GM18858 (cell line): ENCODE results near the gene TAB3.

Experiments used
- ATAC-seq: cut with Tn5 transposase; IDR thresholded peaks from one replicate; pipeline ENCODE4 v1.9.1; 2021; ENCODE audit not compliant: unreplicated experiment

TAB3 gene

DNA sequence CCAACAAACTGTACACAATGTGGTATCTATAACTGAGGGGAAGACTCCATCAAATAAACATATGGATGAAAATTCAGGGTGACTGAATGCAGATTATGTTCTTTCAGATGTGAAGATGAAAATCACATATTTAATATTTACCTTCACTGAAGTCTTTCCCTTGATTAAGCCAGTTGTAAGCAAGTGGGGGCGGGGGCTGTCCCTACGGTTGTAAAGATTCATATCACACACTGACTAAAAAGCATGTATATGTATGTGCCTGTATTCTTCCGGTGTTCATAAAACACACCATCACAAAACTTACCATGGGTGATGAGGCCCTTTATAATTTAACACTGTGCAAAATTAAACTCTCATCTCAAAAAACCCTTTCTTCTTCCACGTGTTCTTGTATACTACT, 1.3 kb downstream of the TAB3 start:
- no peak for ATAC-seq

DNA sequence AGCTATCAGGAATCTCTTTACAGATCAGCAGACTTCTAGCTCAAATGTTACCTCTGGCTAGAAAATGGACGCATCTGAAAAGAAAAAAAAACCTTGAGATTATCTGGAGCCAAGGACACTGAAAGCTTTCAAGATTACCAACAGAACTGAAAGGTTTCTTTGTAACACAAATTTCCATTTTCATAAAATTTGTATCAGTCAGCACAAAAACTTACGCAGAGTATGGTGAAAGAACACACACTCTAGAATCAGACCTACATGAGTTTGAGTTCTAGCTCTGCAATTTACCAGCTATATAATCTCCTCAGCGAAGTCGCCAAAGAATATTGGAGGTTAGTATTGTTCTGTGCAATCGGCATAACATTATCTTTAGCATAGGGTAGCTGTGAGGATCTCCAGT, 1.8 kb downstream of the TAB3 start:
- no peak for ATAC-seq

DNA sequence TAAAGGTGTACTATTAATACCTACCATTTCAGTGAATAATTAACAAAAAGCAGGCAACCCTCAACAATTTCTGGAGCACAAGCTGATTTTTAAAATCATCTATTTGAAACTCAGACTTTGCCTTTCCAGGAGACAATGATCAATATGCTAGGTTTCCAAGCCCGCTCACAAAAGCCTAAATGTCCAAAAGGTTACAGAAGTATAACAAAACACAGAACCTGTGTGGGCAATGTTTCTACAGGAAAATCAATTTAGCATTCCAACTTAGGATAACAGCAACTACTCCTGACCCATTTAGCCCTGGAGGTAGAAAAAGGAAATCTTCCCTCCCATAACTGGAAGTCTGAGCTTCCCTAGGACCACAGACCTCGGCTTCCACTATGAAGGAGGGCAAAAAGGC, 3.9 kb downstream of the TAB3 start:
- no peak for ATAC-seq

DNA sequence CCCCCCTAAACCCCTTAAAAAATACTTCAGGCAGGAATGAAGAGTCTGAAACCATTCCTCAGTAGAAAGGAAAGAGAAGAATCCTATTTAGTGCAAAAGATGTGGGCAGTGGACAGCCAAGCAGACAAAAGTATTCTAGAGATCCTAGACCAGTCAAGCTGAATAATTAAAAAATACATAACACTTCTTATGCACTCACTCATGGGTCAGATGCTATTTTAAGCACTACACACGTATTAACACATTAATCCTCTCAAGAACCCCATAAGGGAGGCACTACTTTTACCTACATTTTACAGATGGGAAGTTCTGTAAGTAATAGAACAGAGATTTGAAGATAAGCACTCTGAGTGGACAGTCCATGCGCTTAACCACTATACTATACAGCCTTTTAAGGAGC, 5.9 kb downstream of the TAB3 start:
- ATAC-seq, result no peak

DNA sequence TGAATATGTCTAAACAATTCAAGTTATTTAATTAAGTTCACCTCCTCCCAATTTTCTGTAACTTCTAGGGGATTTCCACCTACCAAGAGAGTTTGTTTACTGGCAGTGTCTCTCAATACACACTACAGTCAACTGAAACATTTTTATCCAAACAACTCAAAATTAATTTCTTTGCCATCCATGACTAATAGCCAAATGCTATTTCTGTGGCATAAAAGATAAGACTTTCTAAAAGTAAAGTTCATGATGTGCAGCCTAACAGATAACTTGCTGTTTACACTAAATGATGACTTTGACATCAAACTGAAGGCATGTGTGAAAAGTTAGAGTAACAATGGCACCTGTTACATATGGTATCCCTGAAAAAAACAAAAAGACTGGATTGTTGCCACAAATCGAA, 7.3 kb downstream of the TAB3 start:
- ATAC-seq, result no peak

DNA sequence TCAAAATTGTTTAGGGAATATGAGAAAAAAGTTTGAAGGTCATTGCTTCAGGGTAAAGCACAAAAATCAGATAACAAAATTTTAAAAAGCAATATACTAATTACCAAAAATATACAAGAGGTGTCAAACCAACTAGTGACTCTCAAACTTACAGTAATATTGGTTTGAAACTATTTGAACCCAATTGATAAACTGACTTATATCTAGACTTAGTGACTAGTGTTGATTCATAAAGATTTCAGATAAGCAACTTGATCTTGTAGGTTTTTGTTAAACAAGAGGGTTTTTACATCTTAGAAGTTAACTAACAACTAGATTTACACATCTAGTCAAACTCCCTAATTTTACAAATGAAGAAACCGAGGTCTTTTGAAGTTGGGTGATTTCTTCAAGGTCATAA, 7.7 kb downstream of the TAB3 start:
- no peak for ATAC-seq

DNA sequence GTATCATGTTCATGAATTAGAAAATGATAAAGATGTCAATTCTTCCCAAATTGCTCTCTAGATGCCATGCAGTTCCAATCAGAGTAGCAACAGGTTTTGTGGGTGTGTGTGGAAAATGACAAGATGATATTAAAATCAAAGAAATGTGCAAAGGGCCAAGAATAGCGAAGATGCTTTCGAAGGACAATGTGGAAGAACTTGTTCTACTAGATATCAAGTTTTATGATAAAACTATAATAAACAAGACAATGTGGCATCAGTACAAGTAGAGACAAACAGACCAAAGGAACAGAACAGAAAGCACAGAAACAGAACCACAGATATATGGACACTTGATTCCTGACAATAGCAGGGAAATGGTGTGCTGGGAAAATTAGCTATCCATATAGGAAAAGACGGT, 9.0 kb downstream of the TAB3 start:
- ATAC-seq, result no peak

DNA sequence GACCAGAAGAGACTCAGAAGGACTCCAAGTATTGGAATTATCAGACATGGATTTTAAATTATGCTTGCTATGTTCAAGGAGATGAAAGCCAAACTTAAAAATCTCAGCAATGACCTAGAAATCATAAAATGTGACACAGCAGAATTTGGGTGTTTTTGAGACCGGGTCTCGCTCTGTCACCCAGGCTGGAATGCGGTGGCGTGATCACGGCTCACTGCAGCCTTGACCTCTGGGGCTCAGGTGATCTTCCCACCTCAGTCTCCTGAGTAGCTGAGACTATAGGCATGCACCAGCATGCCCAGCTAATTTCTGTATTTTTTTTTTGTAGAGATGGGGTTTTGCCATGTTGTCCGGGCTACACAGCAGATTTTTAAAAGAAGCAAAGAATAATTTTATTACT, 12.7 kb downstream of the TAB3 start:
- ATAC-seq, result no peak

DNA sequence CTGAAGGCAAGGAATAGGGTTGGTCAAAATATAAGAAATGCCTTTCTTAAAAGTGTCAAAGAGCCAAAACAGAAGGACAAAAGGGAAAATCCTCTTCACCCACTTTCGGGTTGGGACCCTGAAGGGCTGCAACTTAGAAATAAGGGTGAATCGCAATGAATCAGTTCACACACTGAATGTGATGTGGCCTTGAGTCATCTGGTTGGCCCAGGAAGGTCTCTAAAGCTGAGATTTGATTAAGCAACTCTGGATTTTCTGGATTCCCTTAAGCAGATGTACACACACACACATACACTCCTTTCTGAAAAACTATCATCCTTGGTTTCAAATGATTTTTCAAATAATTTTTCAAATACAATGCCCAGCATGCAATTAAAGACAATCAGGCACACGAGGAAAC, 13.1 kb downstream of the TAB3 start:
- no peak for ATAC-seq

DNA sequence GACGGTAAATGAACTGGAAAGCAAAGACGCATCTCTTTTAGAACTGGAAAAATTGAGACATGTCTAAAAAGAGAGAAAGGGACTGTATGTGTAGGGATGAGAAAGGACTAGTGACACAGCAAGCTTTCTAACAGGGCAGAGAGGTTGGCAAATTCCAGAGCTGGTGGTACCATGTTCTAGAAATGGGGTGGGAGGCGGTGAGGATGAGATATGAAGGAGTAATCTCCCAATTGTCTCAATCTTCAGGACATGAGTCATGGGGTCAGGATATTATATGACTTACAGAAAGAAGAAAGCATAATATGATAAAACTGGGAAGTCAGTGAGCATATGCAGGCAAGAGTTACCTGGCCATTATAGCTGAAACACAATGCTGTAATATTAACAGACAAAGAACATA, 14.2 kb downstream of the TAB3 start:
- ATAC-seq, result no peak

DNA sequence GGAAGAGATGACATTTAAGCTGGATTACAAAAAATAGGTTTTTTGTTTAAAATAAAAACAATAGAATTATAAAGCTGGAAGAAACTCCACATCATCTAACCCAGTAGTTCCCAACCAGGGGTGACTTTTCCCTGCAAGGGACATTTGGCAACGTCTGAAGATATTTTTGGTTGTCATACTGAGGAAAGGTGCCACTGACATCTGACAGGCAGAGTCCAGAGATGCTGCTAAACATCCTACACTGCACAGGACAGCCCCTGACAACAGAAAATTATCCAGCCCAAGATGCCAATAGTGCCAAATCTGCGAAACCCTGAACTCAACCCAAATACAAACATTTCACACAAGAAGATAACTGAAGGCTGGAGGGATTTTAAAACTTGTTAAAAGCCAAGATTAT, 18.5 kb downstream of the TAB3 start:
- ATAC-seq, result no peak

DNA sequence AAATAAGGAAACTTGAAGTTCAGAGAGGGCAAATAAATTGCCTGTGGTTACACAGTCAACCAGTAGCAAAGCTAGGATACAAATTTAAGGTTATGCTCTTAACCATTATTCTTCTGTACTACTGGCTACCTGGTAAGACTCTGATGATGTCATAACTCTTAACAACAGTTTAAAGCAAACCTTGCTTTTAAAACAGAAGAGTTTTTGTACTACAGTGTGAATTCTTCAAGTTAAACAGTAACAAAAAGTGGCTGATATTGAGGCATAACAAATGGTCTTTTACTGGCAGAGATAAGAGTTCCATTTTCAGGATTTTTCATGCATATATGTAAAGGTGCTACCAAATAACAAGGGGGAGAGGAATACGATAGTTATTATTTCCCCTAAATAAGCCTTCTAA, 23.4 kb downstream of the TAB3 start:
- no peak for ATAC-seq

DNA sequence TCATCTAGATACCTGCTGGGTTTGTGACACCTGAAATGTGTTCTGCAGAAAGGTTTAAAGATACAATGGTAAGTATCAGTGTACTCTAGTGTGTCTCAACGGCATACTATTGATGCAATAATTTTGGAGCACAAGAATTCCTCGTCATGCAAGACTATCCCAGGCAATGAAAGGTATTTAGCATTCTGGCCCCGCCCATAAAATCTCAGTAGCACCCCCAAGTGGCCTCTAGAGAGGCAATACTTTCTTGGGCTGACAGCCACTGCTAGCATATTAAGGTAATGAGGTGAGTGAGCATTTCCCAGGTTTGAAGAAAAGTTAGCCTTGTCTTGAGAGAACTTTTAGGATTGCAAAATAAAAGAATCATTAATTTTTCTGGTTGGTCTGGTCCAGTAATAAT, 24.0 kb downstream of the TAB3 start:
- ATAC-seq, result no peak

DNA sequence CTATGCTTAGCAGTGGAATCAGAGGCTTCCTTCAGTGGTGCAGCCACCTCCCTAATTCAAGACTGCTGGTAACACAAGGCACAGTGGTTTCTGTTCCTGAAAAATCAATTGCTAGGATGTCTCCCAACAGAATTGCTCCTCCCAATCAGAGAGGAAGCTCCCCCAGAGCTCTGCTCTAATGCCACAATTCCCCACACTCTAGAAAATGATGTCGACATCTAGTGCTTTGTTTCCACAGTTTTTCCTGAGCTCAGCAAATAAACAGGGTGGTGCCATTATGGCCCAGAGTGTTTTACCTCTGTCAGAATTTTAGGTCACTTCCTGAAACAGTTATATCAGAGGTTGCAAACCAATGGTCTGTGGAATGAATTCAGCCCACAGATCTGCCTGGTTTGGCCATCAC, 24.7 kb downstream of the TAB3 start:
- ATAC-seq, result no peak

DNA sequence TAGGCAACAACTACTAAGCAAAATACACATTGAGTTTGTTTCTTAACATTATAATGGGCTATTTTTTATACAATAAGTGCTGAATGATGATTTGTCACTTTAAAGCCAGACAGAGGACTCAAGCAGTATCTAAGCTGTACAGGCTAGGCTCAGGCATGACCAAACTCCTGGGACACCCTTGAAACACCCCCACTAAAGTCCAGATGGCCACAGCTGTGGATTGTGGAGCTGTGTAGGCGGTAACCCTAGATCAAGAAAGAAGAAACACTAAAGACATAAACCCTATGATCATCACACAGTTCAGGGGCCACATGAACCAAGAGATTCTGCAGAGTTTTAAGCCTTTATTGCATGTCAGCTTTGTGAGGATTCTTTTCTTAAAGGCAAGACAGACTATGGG, 25.1 kb downstream of the TAB3 start:
- ATAC-seq, result no peak

DNA sequence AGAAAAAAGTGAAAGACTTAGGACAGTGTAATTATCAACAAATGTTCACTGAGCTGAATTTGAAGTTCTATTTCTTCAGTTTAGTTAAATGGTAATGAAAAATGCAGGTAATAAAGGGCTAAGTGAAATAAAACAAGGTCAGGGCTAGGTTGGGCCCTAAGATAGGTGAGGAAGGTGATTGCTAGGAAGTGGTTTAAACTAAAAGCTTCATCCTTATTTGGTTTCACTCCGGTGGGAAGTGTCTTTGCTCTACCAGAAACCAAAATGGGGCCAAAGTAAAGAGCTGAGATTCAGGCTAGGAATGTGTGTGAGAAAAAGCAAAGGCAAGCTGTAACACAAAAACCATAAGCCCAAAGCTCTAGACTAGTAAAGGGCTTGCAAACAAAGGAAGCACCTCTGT, 31.0 kb downstream of the TAB3 start:
- no peak for ATAC-seq

DNA sequence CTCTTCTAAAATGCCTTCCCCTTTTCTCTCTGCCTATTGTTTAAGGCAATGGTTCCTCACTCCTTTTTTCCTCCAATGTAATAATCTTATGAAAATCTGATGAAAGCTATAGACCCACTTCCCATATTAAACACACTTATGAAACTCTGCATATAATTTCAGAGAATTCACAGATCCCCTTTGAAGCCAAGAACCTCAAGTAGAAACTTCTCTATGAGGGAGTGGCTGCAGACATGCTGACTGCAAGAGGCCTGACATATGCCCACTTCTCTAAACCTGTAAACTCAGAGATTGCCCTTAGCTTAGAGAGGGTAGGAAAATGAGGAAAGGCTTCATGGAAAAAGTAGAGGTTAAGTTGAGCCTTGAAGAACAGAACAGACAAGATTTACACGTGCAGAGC, 37.6 kb downstream of the TAB3 start:
- ATAC-seq, result no peak

DNA sequence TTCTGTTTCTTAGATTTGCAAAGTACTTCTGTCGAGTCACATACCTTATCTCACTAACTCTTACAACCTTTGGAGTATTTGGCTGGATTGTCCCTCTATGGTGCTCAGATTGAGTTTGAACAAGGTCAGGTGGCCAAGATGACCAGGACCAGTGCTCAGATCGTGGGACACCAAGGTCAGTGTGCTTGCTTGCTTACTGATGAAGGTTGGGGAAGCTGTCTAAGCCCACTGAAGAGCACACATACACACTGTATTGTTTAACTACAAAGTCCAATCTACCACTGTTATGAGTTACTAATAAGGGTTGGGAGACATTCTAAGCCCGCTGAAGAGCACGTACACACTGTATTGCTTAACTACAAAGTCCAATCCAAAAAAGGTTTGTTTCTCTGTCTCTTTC, 53.7 kb downstream of the TAB3 start:
- no peak for ATAC-seq

DNA sequence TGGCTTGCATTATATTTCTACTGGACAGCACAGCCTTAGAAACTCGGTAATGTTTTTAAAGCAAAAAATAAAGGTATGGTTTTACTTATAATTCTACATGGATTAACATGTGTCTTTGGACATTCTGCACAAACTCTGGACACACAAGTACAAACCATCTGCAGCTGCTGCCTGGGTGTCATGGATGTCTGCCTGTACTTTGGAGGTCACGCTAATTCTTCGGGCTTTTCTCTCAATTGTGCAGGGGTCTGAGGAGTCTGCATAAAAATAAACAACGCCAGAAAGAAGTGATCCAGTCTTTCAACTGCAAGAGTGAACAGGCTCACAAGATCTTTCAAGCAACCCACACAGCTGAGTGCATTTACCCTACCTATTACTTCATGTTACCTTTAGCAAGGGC, 55.2 kb downstream of the TAB3 start:
- no peak for ATAC-seq

DNA sequence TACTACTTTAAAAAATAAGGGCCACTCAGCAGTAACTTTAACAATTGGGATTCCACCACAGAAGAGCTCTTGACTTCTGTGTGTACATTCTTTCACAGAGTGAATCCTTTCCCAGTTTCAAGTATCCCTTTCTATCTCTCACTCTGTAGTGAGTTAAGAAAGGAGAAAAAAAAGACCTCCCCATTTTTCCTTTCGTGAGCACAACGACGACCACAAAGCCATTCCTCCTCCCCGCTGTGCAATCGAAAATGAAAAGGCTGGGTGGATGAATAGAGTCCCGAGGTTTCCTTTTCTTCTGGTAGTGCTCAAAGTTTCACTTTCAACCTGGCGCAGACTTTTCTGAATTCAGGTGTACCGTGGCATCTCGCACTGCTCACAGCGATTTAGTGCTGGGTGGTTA, 58.0 kb downstream of the TAB3 start:
- peak; percentile 64 for ATAC-seq

DNA sequence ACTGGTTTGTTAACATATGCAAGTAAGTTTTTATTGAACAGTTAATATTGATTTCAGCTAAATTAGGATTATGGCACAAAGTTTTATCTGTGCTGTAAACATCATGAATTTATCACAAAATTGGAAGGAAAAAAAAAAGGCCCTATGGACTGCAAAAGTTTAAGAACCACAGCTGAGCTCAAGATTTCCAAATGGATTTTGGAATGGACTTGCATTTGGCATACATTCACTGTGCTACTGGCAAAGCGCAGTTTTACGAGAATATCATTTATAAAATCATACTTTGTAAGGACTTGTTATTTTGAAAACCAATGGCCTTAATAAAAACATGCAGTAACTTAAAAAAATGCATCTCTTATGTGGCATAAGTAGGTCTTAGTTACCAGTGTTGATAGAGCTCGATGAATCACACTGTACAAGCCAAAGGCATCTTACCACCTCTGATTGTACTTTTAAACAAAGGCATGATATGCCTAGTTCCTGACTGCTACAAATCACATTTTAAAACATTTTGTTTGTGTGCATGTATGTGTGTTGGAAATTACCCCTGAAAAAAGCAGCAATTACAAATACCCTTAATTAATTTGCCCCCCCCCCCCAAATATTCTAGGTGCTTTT, 58.6 kb downstream of the TAB3 start:
- ATAC-seq, result no peak

DNA sequence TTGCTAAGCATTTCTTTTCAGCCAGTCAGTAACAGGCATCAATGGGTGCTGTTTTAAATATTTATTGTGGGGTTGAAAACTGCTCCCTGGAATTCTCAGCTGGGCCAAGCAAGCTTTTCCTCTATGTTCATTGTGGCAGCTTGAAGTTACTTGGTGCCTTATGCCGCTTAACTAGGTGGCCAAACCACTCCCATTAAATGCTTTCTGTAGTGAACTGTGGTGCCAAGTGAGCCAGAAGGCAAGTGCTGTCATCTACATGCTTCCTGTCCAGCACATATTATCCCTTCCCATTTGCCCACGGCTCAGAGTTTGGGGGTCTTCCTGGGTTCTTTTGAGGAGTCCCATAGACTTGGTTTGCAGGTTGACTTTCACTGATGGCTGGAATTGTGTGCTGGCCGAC, 64.8 kb downstream of the TAB3 start:
- no peak for ATAC-seq

DNA sequence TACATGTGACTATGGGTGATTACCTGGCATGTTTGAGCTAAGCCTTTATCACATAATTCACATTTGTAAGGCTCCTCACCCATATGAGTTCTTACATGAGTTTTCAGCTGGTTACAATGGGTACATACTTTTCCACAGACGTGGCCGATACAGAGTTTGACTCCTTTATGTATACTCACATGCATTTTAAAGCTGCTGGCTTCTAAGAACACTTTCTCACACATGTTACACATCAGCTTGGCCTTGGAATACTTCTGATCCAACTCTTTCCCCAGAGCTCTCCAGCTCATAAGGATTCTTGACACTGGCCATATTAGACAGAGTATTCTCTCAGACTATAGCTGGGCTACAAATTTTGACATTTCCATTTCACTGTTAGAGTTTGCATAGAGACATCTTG, 66.3 kb downstream of the TAB3 start:
- ATAC-seq, result no peak
